NOMO-1 (cell line): ENCODE measurements around the gene CDH18.

Experiments used
- DNase-seq, 2 experiments: peaks; one replicate each; lab custom pipeline; 2025; ENCODE audit not compliant: unreplicated experiment in 2 of 2; lab: John Stamatoyannopoulos, UW

The CDH18 gene, protein sequence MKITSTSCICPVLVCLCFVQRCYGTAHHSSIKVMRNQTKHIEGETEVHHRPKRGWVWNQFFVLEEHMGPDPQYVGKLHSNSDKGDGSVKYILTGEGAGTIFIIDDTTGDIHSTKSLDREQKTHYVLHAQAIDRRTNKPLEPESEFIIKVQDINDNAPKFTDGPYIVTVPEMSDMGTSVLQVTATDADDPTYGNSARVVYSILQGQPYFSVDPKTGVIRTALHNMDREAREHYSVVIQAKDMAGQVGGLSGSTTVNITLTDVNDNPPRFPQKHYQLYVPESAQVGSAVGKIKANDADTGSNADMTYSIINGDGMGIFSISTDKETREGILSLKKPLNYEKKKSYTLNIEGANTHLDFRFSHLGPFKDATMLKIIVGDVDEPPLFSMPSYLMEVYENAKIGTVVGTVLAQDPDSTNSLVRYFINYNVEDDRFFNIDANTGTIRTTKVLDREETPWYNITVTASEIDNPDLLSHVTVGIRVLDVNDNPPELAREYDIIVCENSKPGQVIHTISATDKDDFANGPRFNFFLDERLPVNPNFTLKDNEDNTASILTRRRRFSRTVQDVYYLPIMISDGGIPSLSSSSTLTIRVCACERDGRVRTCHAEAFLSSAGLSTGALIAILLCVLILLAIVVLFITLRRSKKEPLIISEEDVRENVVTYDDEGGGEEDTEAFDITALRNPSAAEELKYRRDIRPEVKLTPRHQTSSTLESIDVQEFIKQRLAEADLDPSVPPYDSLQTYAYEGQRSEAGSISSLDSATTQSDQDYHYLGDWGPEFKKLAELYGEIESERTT

GRCh38 chr5:19987612-19988361 is at the start of gene CDH18:
CDH18 (minus strand) TSS chr5:19988200; CDS start chr5:19838986, 149,214 bp downstream.
- DNase-seq = no peak

- DNase-seq = no peak
Measured at GRCh38 chr5:20034717-20035116, 46.7 kb upstream of the CDH18 start.

GRCh38 chr5:20033881-20034280 is 45.9 kb upstream of the CDH18 start:
- no peak for DNase-seq

GRCh38 chr5:20032896-20033295 is 44.9 kb upstream of the CDH18 start:
- DNase-seq = no peak

DNA sequence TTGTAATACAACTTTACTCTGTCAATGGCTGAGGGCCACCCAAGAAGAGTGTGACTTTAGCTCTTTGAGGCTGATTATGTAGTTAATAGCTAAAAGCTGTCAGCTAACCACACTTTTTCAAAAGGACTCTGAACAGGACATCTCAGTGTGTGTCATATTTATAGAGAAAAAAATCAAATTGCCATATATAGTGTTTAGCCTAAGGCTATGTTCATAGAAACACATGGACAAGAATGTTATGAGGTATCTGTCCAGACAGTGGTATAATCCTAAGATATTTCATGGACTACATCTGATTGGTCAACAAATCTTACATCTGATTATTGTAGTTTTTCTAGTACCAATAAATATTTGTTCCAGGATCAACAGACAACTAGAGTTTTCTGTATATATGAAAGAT is 42.1 kb upstream of the CDH18 start:
- DNase-seq = no peak

- no peak for DNase-seq
Measured at GRCh38 chr5:20029266-20029665, 41.3 kb upstream of the CDH18 start.

DNA sequence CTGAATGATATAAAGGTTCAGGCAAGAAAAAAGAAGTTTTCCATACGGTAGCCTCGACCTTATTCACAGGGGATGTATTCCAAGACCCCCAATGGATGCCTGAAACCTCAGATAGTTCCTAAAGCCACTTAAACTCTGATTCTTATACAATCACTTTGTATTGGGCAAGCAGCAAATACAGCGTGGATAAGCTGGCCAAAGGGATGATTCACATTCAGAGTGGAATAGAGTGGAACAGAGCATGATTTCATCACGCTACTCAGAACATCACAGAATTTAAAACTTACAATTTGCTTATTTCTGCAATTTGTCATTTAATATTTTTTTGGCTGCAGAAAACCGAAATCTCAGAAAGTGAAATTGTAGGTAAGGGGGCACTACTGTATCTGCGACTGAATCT is 40.5 kb upstream of the CDH18 start:
- DNase-seq = no peak

- DNase-seq = no peak
Measured at GRCh38 chr5:20023686-20024180, 35.7 kb upstream of the CDH18 start.

DNA sequence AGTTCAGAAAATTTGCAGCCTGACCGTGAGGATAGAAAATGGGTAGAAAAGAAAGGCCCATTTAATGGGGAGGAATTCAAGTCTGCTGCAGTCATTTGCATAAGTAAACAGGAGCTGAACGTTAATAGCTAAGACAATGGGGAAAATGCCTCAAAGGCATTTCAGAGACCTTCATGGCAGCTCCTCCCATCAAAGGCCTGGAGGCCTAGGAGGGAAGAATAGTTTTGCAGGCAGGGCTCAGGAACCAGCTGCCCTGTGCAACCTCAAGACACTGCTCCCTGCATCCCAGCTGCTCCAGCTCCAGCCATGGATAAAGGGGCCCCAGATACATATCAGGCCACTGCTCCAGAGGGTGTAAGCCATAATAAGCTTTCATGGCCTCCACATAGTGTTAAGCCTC is 32.2 kb upstream of the CDH18 start:
- DNase-seq = no peak

- no peak for DNase-seq
Measured at GRCh38 chr5:20017021-20017420, 29.0 kb upstream of the CDH18 start.

GRCh38 chr5:20000416-20000815 is 12.4 kb upstream of the CDH18 start:
- no peak for DNase-seq

DNA sequence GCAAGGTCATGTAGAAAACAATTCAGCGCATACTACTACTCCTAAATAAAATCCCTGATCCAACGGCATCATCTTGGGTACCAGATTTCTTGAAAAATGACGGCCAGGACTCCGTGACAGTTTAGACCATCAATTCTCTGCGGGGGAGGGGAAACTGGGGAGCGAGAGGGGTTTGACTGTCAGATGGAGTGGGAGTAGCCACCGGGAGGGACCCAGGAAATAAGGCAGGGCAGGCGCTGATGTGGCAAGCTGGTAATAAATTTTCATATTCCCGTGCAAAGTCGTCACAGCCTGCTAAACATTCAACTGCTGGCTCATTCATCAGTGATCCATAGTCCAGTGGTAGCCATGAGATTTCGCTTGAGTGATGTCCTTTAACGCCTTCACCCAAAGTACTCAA is 457 bp upstream of the CDH18 start:
- no peak for DNase-seq

DNA sequence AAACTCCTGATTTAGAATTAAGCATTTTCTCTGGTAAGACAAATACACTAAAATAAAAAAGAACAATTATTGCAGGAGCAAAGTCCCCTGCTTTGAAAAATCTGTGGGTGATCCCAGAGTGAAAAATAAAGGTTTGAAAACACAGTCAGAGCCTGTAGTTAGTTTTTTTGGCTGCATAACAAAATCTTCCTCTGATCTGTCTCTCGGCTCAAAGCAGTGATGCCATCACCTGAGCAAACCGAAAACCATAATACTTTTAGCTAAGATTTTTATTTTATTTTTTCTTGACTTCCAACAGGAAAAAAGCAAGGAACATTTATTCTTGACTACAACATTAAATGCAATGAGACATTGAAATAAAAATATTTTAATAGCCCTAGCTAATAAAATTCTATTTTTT is 1.2 kb downstream of the CDH18 start:
- DNase-seq = no peak

- DNase-seq = no peak
Measured at GRCh38 chr5:19986031-19986619, 1.9 kb downstream of the CDH18 start.

DNA sequence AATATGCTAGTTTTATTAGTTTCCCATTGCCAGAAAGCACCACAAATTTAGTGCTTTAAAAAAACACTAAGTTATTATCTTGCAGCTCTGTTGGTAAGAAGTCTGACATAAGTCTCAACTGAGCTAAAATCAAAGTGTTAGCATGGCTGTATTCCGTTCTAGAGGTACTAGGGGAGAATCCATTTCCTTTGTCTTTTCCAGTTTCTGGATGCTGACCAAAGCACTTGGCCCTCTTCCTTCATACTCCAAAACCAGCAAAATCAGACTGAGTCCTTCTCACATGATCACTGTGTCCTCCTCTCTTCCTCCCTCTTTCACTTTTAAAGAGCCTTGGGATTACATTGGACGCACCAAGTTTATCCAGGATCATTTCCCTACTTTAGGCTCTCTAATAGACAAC is 9.5 kb downstream of the CDH18 start:
- no peak for DNase-seq

GRCh38 chr5:19977099-19977498 is 10.9 kb downstream of the CDH18 start:
- DNase-seq = no peak

DNA sequence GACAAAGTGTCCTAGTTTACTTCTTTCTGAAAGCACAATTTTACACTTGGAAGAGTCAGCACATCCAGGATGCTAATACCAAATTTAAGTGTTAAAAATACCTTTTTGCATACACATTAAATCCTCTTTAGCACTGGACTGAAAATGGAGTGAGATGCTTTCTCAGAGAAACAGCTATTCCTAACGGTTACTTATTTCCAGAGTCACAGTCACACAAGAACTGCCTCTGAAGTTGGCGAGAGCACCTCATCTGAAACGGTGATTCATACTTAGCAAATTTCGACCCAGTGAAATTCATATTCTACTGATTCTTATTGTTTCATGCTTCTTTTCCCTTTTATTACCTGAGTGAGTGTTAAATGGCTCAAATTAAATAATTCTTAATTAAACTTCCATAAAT is 12.2 kb downstream of the CDH18 start:
- no peak for DNase-seq

- no peak for DNase-seq
Measured at GRCh38 chr5:19960451-19960850, 27.5 kb downstream of the CDH18 start.

DNA sequence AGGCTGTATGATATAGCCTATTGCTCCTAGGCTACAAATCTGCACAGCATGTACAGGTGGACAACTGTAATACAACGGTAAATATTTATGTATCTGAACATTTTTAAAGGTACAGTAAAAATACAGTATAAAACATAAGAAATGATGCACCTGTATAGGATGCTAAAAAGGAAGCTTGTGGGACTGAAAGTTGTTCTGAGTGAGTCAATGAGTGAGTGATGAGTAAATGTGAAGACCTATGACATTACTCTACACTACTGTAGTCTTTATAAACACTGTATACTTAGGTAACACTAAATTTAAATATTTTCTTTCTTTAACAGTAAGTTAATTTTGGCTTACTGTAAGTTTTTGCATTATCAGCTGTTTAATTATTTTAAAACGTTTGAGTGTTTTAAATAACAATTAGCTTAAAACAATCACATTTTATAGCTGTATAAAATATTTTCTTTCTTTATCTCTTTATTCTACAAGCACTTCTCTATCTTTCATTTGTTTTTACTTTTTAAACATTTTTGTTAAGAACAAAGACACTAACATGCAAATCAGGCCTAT is 28.1 kb downstream of the CDH18 start:
- DNase-seq = no peak

DNA sequence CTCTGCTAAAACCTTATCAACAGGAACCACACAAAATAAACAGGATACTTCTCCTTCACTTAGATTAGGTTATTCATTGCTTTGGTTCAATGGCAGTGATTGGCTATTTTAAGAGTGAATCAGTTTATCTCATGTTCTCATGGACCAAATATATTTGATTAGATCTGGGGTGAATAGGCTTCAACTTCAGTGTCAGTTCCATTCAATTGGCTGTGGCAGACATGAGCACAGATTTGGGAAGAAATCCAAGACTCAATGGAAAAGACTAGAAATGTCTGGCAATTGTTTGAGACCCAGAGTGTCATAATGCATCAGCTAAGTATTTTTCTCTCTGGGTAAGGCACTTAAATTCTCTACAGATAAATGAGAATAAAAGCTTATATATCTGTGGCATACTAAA is 37.1 kb downstream of the CDH18 start:
- no peak for DNase-seq

GRCh38 chr5:19940192-19940591 is 47.8 kb downstream of the CDH18 start:
- no peak for DNase-seq
